ENCODE measurements around the gene SYNDIG1. TPM values are rescaled to one million over a fixed set of nuclear protein-coding genes. Genes with fewer than 3 reads are reported as not detected.

The SYNDIG1 gene
- total RNA-seq, 1 donor from 2014 or later = 0.08 TPM

DNA sequence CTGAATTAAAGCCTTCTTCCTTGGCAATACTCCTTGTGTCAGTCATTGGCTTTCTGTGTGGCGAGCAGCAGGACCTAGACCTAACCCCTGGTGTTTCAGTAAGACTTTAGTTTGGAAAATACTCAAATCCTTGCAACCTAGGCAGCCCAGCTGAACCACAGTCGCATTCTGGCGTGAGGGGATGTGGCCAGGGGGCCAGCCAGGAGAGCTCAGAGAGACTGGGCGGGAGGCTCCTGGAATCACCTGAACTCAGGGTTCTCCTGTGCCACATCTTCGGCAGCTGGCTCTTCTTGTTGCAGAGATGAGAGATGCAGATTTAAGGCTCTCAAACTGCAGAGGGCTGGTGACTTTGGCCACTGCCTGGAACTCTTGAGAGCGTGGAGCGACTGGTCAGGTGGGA is 102.7 kb downstream of the SYNDIG1 start:
- ATAC-seq = no peak

DNA sequence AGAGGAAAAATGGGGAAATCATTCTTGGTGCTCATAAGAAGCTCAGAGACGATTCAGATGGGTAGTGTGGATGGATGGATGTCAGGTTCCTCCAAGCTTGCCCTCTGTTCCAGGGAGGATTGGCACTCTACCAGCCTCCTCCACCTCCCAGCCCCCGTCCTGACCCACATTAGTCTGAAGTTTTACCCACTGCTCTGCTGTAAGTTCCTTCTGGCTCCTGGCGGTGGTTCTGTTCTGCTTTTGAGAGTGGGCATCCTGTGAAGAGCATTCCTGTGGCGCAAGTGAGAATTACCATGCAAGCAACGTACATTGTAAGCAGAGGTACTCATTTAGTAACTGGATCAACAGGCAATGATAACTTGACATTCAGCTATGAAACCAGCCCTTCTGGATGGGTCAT is 103.4 kb downstream of the SYNDIG1 start:
- ATAC-seq = no peak

DNA sequence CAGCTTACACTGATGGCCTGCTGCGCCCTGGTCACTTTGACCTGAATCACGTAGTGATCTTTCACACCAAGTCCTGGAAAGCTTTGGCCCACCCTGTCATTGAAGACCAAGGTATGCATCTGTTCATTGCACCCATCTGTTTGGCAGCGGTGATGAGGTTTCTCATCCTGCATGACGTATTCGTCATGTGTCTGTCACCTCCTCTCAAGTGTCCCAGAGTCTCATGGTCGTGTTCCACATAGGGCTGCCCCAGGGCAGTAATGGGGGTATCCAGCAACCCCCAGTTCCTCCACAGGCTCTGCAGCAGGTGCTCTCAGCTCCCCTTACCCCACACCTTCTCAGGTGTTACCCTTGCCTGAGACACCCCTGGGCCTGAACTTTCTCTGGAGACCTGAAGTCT is 104.1 kb downstream of the SYNDIG1 start:
- no peak for ATAC-seq

DNA sequence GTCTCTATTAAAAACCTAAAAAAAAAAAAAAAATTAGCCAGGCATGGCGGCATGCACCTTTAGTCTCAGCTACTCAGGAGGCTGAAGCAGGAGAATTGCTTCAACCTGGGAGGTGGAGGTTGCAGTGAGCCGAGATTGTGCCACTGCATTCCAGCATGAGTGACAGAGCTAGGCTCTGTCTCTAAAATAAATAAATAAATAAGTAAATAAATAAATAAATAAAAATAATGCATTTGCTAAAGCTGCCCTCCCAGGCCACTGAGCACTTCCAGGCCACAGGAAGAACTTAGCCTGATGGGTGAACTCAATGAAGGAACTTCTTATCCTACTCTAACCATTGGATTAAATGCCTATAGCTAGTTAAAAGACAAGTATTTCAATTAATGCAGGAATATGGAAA is 104.9 kb downstream of the SYNDIG1 start:
- no peak for ATAC-seq

DNA sequence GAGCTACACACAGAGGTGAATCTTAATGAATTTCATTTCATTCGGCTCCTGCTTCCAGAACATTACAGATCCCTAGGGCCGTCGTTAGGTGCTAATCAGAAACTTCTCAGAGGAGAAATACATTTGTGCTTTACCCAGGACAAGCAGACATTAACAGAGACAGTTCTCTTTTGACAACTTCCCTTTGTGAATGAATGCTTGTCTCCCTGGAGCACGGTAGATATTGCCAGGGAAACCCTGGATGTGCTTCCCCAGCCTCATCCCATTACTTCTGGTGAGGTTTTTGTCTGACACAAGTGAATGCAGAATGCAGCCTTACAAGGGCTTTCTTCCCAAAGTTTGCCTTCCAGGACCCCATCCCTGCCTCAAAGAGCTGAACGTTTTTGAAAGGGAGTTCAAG is 105.4 kb downstream of the SYNDIG1 start:
- ATAC-seq = no peak

DNA sequence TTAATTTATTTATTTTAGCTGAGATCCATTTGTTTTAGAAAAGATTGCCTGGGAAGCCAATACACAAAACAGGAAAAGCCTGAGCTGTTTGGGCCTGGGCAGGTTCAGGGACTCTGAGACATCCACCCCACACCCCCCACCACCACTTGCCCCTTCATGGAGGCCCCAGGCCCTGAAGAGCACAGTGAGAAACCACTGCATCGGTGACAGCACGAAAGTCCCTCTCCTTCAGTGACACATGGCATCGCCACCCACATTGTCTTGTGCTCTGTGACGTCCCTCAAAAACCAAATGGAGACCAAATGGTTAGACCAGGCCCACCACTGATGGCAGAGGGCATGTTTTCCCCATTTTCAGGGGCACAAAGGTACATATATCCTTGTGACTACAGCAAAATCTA is 106.4 kb downstream of the SYNDIG1 start:
- no peak for ATAC-seq

DNA sequence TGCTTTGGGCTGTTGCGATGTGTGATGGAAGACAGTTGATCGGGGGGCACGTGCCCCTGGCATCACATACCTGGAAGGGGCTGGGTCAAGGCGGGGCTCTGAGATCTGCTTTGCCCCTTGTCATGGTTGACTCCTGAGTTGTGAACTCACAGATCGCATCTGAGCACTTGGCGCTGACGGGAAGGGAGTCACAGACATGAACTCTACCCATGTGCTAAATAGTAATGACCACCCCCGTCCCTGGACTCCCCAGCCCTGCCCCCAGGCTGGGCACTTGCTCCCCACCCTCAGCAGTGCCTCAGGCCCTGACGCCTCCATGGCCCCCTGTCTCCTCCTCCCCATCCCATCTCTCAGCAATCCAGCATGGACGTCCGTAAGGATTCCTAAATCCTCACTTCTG is 107.0 kb downstream of the SYNDIG1 start:
- ATAC-seq = no peak

DNA sequence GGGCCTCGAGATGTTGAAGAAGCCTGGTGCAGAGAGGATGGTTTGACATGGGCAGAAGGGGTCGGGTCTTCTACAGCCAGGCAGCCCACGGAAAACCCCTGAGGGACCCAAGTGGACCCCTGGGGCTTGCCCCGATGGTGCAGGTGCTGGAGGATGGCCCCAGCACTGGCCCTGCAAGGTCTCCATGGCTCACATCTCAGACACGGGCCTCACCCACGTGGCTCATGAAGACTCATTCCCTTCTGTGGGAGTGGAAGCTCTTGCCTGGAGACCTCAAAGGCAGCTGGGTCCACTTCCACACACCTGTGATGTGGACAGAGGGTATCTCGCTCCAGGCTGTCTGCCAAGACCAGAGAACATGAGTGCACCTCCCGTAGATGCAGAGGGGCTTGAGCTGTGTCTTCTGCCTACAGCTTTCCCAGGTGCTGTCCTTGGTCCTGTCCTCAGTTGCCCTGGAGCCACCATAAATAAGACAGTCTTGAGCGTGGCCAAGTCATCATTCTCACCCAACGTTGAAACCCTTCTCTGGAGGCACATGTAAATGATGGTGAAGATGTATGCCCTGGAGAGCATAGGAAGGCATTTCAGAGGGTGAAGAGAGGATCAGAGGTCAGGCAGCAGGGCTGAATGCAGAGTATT is 108.0 kb downstream of the SYNDIG1 start:
- ATAC-seq = no peak

DNA sequence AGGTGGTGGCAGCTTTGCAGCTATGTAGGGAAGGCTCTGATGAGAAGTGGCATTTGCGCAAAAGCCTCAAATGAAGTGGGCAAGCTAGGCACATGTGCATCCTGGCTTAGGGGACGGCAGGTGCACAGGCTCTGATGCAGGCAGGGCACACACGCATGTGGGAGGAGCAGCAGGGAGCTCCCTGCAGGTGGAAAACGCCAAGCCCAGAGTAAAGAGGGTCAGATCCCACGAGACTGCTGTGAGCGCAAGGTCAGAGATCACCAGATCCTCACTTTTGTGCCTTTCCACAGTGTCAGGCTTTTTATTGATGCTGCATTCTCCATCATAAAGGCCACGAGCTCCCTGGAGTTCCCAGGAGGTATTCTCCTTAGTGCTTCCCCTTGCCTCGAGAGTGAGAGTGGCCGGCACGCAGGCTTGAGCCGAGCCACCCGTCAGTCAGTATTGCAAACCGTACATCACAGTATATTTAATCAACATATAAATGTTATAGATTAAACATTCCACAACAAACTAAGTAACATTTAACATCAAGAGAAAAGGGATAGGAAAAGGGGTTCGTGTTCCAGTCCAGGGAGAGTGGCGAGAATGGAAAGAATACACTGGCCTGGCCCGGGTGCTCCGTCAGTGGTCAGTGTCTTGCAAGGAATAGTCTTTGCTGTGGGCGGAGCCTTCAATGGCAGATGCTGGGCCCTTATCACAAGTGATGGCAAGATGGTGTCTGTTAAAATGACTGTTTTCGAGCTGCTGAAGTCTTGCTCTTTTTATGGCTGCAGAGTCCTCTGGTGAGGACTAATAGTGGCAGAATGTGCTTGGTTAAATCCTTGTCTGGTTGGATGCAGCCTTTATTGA is 109.4 kb downstream of the SYNDIG1 start:
- ATAC-seq = no peak

DNA sequence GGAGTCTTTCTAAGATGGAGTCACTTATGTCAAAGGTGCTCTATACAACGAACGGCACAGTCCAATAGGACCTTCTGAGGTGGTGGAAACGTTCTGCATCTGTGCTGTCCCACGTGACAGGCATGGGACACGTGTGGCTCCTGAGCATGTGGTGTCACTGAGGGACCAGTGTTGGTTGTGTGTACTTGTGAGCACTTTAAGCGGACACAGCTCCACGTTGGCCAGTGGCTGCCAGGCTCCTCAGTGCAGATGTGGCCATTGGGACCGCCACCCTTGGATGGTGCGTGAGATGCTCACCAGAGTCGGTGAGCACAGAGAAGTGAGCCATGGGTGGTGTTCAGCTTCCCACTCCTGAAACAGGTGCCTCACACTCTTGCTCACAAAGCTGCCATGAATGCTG is 110.0 kb downstream of the SYNDIG1 start:
- ATAC-seq = no peak

DNA sequence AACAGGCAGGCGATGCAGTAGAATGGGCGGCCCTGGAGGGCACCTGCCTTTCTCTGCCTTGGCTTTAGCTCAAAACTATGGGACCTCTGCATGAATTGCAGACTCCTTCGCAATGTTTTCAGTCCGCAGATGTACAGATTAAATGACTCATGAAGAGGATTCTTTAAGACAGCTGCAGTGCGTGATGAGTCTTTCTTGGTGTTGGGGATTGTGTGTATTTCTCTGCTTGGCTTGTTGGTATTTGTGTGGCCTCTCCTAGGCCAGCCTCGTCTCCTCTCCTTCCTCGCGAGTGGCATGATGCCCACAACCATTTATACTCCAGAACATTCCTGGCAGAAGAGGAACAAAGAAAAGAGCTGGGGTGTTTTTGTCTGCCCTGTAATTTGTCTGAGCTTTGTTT is 110.6 kb downstream of the SYNDIG1 start:
- ATAC-seq = no peak

DNA sequence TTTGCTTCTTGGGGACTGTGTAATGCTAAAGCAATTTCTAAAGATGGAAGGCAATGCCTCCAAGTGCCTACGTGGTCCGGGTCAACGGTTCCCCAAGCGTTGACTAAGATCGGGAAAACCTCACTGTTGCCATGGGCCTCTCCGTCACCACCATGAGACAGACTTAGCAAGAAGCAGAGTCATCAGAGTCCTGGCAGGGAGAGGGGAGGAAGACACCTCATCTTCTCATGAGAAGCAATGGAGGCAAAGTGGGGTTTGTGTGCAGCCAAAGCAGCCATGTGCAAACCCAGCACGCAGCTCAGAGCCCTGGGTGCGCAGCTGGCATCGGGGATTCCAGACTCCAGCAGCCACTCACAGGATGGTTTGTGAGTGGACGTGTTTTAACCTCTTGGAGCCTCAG is 111.4 kb downstream of the SYNDIG1 start:
- no peak for ATAC-seq

DNA sequence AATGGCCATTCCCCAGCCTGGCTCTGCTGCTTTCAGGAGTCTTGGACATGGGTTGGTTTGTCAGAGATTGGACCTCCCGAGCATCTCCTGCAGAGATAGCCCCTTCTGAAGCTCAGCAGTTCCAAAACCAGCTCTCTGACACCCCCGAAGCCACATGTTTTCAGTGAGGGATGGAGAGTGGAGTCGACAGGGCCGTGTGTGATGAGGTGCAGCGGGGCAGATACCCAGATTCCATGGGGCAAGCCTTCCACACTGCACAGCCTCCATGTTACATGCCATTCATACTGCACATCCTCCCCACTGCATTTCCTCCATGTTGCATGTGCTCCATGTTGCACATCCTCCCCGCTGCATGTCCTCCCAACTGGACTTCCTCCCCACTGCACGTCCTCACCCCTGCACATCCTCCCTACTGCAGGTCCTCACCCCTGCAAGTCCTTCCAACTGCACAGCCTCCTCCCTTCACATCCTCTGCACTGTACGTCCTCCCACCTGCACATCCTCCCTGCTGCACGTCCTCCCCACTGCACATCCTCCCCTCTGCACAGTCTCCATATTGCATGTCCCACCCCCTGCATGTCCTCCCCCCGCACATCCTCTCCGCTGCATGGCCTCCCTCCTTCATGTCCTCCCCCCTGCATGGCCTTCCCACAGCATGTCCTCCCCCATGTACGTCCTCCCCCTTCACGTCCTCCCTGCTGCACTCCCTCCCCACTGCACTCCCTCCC is 112.2 kb downstream of the SYNDIG1 start:
- ATAC-seq = no peak

DNA sequence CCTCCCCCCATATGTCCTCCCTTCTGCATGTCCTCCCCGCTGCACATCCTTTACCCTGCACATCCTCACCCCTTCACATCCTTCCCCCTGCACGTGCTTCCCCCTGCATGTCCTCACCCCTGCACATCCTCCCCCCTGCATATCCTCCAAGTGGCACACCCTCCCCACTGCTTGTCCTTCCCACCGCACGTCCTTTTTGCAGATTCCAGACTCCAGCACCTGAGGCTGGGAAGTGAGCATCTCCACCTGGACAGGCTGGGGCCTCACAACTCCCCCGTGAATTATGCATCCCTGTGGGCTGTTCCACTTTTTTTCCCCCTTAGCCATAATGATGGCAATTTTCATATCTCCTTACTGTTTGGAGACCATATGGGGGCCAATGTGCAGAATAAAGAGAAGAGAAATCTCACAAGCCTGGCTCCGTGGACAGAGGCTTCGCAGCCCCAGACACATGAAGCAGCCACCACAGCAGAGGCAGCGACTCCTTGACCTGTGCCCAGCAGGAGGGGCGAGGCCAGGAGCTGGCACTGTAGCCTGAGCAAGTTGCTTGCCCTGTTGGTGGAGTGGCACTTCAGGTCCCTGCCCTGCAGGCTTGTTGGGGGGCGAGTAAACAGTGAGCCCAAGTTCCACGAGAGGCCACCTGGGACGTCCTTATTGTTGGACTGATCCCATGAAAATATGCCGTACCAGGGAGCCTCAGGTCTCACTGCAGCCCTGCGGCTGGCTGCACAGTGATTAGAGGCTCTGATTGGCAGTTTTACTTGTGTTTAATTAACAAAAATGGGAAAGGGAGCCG is 113.1 kb downstream of the SYNDIG1 start:
- ATAC-seq = no peak

DNA sequence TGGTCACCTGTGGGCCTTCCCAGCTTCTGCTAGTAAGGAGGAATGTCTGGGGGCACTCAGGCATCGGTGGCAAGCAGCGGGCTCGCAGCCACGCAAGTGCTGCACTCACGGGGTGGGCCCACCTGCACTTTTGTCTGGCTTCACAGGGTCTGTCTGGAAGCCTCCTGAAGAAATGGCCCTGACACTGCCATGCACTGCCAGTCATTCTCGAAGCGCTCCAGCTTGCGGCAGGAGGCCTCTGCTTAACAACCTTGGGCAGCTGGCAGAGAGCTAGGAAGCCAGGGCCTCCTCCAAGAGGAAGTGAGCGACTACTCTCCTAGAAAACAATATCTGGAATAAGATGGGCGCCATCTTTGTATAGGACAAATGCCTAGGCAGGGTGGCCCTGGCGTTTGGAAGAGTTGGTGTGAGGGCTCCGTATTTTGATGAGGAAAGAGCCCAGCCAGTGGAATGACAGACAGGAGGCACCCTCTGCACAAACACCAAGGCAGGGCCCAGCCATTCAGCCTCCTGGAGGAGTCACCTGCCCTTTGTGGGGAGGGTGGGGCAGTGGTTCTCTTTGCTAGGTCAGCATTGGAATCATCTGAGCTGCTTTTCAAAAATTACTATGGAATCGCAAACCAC is 113.9 kb downstream of the SYNDIG1 start:
- ATAC-seq = no peak

DNA sequence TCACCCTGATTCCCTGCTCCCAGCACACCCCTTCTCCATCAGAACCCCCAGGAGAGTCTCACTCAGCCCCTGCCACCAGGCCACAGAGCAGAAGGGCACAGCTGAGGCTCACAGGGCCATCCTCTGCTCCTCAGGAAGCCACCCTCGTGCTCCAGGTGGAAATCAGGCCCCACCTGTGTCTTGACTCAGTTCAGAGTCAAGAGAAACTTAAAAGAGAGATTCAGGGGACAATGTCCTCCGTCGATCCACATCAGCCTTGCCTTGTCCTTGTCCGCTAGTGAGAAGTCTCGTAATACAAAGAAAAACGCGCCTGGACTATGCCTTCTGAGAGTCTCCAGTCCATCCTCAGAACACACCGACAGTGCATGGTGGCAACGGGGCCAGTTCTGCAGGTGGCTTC is 114.6 kb downstream of the SYNDIG1 start:
- ATAC-seq = no peak

DNA sequence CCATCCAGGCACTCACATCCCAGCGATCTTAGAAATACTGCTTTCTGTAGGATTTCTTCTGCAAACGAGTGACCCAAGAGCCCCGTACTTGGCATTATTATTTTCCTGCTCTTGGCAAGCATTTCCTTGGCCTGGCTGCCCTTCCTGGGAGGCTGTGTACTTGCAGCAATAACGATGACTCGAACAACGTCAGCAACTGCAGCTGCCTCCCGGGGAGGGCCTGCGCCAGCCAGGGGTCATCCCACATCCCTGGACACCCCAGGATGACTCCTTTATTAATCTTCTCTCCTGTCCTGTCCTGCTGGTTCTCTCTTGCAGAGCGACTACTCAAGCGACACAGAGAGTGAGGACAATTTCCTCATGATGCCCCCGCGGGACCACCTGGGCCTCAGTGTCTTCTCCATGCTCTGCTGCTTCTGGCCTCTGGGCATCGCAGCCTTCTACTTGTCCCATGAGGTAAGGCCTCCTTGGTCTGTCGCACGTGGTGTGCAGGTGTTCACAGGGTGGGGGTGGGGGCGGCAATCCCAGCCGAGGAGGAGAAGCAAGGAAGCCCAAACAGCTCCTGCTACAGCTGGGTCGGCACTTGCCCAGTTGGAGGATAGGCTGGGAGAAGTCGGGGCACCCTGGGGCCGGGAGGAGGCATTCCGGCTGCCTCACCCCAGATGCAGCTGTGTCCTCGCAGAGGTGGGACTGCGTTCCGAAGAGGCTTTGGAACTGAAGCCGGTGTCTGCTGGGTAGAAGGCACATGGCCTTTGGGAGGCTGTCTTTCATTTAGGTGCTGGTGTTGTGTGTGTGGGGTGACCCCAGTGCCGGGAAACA is 115.3 kb downstream of the SYNDIG1 start:
- ATAC-seq = no peak

DNA sequence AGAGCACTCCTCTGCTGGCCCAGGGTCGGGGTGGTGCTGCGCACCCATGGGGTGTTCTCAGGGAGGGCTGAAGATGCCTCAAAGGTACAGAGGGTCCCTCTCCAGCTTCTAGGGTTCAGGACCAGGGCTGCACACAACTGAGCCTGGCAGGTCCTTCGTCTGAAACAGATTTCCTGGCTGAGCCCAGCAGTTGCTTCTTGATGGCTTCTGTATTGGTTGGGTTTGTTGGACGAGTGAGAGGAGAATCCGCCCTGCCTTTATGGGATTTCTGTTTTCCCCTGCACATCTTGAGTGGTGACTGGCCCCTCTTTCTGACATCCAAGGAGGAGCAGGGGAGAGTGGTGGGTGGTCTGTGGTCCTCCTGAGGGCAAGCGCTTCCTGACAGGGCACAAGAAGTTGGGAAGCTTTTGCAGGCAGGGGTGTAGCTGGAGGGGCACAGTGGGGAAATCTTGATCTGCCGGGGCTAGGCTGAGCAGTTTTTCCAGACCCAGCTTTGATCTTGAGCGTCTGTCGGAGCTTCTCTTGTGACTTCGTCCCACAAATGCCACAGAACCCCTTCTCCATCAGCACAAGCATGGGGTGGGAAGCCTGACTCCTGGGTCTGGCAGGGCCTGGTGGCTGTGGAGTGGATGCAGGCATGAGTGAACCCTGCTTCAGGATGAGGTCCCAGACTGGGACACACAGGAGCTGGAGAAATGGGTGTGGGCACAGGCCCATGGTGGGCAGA is 116.5 kb downstream of the SYNDIG1 start:
- ATAC-seq = no peak

DNA sequence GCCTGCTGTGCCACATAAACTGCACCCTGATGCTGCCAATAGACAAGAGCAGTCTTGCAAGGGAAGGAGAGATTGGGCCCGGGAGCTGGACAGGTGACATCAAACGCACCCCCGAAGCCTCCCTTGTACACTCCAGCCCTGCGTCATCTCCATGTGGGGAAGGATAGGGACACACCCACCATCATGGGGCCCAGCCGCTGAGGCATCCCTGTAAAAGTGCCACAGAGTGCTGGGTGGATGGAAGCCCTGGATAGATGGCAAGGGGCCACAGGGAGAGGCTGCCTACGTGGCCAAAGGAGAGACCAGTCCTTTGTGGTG is 117.1 kb downstream of the SYNDIG1 start:
- no peak for ATAC-seq

DNA sequence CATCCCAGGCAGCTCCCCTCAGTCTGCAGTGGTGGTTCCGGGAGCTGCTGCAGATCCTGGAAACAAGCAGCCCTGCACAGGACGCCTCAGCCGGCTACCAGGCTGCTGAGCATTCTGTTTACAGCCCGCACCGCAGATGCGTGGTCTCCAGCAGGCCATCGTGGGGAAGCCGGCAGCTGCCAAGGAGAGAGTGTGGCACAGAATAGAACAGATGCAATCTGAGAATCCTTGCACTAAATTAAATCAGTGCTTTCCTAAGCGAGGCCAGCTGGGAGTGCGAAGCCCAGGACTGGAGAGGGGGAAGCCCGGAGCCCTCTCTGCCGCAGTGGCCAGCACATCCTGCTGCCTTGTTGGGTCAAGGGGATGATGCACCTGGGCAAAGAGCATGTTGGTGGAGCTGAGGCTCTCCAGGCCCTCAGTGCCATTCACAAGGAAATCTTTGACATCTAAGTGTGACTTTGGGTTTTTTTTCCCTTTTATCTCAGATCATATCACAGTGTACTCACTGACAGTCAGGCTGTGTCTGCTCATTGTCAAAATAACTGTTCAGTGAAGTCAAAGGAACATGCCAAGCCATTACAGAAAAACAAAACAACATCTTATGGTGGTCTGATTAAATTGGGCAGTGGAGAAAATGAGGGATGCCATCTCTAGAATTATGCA is 118.1 kb downstream of the SYNDIG1 start:
- ATAC-seq = no peak
